ENCODE data around the gene ATP8A2.

The ATP8A2 gene

DNA sequence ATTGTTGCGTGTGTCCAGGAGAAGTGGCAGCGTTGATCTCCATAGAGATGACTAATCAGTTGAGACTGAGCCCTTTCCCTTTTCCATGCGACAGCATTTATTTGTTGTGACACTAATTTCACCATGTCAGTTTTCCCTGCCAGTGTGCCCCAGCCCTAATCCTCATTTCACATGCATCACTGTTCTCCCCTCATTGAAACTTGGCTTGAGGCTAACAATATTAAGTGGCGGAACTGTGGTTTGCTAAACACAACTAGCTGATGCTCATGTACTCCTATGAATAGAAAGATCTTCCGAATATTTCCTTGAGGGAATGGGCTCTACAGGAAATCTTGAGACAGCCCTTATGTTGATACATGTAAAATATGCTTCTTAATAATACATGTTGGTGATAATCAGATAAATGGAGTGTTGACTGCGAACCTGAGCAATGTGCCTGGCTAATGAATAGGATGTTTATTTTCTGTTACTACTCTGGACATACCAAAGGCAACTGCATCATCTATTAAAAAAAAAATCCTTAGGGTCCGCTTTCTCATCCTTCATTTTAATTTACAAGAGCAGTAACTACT, 258.6 kb downstream of the ATP8A2 start:
- no peak for DNase-seq (ENCODE audit: low spot score)

DNA sequence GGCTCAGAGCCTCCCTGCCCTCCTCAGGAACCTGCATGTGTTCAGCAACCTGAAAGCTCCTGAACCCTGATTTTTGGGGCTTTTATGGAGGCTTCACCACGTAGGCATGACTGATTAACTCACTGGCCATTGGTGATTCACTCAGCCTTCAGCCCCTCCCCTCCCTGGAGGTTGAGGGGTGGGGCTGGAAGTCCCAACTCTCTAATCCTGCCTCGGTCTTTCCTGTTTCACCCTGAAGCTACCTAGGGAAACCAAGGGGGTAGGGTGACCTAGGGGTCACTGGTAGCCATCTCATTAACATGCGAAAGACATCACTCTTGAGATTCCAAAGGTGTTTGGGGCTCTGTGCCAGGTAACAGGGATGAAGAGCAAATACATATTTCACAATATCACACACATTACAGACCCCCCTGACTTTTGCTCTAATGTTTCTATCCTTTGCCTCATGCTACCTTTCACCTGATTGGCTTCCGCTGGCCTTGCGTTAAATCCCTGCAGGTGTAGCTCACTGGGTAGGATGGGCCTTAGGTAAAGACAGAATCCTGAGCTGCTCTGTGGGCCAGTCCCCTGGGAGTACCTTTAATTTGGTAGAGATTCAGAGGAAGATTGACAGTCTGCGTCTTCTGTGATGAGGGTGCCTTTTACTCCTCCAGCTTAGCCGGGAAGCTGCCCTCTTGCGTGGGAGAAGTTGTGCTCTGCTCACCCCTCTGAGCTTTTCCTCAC, 260.6 kb downstream of the ATP8A2 start:
- DNase-seq (ENCODE audit: low spot score): no peak

DNA sequence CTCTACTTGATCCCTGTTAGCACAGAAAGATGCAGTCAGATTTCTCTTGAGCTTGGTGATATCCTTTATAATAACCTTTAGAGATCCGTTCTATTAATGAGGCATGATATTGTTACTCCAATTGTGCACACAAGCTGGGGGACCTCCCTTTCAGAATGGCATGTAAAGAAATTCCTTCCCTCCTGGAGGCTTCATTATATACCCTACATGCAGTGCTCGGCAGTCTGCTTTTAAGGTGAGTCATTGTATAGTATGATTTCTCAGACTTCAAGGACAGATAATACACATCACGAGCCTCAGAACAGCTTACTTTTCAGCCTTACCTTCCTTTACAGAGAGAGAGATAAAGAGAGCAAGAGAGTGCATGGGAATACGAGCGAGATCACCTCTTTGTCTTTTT, 261.3 kb downstream of the ATP8A2 start:
- DNase-seq (ENCODE audit: low spot score): no peak

DNA sequence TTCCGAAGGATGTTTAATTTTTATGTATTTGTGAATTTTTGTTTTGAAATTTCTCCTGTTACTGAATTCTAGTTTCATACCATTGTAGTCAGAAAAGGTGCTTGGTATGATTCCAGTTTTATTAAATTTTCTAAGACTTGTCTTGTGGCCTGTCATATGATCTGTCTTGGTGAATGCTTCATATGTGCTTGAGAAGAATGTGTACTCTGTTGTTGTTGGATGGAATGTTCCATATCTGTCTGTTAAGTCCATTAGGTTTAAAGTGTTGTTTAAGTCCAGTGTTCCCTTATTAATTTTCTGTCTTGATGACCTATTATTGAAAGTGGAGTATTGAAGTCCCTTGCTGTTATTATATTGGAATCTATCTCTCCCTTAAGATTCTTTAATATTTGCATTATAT, 273.9 kb downstream of the ATP8A2 start:
- no peak for DNase-seq (ENCODE audit: low spot score)

DNA sequence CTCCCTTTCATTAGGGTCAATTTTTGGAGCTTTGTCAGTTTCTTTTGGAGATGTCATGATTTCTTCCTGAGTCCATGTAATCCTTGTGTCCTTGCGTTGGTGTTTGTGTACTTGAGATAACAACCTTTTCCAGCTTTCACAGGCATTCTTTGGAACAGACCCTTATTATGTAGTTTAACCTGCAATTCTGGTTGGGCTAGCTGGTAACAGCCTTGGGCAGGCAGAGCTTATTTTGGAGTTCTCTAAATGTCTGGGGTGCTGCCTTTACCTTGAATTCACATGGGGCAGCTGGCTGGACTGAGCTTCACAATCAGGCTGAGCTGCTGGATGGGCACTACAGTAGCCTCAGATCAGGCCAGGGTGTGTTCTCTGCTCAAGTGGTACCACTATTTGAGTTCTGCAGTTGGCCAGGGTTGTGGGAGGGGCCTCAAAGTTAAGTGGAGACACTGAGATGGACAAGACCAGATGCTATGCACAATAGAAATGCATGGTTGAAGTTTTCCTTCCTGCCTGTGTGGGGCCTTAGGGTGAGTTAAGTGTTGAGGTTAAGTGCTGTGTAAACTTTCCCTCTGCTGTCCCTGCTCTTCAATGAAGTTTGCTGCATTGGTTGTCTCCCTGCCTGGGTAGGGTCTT, 277.3 kb downstream of the ATP8A2 start:
- DNase-seq (ENCODE audit: low spot score): no peak

GRCh38 chr13:25652764-25653163, 281.0 kb downstream of the ATP8A2 start:
- DNase-seq (ENCODE audit: low spot score): no peak

GRCh38 chr13:25654322-25654721, 282.5 kb downstream of the ATP8A2 start:
- no peak for DNase-seq (ENCODE audit: low spot score)

- no peak for DNase-seq (ENCODE audit: low spot score)
Measured at GRCh38 chr13:25657157-25657556, 285.4 kb downstream of the ATP8A2 start.

- no peak for DNase-seq (ENCODE audit: low spot score)
Measured at GRCh38 chr13:25659091-25659795, 287.5 kb downstream of the ATP8A2 start.

DNA sequence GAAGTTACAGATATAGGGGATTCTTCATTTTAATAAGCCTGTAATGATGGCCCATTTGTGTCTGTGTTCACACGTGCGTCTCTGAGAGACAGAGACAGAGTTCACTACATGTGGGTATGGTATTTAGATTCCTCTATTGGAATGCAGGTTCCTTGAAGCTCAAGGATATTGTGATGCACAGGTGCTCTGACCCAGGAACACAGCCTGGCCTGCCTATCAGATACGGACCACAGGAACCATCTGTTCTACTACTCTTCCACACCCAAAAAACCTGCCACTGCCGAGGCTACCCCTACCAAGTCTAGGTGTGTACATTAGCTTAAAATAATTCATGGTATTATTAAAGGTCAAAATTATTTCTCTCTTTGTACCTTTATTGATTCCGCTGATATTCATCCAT, 289.2 kb downstream of the ATP8A2 start:
- no peak for DNase-seq (ENCODE audit: low spot score)

- no peak for DNase-seq (ENCODE audit: low spot score)
Measured at GRCh38 chr13:25662516-25662915, 290.7 kb downstream of the ATP8A2 start.

DNA sequence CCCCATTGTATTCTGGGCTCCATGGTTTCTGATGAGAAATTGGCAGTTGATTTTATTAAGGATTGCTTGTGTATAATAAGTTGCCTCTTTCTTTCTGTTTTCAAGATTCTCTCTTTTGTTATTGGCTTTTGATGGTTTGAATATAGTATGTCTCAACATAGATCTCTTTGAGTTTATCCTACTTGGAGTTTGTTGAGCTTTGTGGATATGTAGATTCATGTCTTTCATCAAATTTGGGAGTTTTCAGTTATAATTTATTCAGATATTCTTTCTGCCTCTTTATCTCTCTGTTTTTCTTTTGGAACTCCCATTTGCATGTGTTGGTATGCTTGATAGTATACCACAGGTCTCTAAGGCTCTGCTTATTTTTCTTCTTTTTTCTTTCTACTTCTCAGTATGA, 296.6 kb downstream of the ATP8A2 start:
- no peak for DNase-seq (ENCODE audit: low spot score)

GRCh38 chr13:25673711-25674110, 301.9 kb downstream of the ATP8A2 start:
- DNase-seq (ENCODE audit: low spot score): no peak

GRCh38 chr13:25674371-25674770, 302.6 kb downstream of the ATP8A2 start:
- no peak for DNase-seq (ENCODE audit: low spot score)

GRCh38 chr13:25675060-25675459, 303.3 kb downstream of the ATP8A2 start:
- DNase-seq (ENCODE audit: low spot score): no peak

DNA sequence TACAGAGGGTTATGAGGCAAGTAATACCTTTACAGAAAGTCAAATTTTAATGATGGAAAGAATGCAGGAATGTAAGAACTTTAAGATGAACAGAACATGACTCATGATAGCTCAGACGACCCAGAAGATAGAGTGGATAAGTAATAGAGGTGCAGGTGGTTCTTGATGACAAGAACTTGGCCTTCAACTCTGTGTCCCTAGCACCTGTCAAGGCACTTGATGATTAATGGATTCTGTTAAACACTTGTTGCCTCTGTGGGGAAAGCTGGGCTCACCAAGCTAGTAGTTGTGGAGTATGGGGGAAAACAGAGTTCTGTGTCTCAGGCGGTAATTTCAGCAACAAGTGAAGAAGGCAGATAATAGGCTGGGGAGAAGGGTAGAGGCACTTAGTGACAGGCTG, 306.2 kb downstream of the ATP8A2 start:
- DNase-seq (ENCODE audit: low spot score): no peak

- DNase-seq (ENCODE audit: low spot score): no peak
Measured at GRCh38 chr13:25678398-25678797, 306.6 kb downstream of the ATP8A2 start.

- DNase-seq (ENCODE audit: low spot score): no peak
Measured at GRCh38 chr13:25679159-25679558, 307.4 kb downstream of the ATP8A2 start.

- DNase-seq (ENCODE audit: low spot score): no peak
Measured at GRCh38 chr13:25679936-25680335, 308.2 kb downstream of the ATP8A2 start.

GRCh38 chr13:25682276-25682675, 310.5 kb downstream of the ATP8A2 start:
- DNase-seq (ENCODE audit: low spot score): no peak

- no peak for DNase-seq (ENCODE audit: low spot score)
Measured at GRCh38 chr13:25683056-25683455, 311.3 kb downstream of the ATP8A2 start.

DNA sequence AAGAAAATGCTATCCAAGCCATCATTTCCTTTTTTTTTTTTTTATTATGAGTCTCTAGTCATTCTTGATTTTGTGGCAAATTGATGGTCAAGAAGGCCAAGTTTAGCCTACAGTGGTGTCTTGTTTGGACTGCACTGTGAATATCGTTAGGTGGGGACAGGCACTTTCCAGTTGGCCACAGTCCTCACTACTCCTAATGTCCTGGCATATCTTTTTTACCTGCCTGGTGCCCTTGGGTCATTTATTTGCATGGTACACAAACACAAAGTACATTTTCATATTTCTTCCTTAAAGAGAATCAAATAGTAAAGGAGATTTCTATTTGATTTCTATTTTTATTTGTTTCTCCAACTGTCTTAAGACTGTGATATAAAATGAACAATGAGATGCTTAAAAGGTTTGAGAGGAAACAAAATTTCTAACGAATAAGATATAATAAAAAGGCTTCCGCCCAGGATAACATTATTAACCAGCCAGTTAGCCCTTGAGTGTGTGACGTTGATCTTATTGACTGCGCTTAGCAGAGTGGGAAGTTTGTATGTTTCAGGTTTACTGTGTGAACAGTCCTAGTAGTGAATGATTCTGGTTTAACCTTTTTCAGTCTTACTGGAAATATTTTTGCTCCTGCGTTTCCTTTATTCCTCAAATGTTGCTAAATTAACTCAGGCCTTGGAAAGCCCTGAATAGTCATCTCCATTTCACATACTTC, 312.0 kb downstream of the ATP8A2 start:
- no peak for DNase-seq (ENCODE audit: low spot score)

Data from HuH-7 (cell line).